OCI-LY1 (cell line): ENCODE measurements around the gene AGAP1.

Experiments
- H2AFZ ChIP-seq: fragments of 200-600 bp; sonication (generic), shearing (Covaris generic); 2 replicates; pipeline ENCODE4 v1.6.0; 2014; ENCODE audit warnings: antibody characterized with exemption, mild to moderate bottlenecking, low read length
- H3F3A ChIP-seq: fragments of 200-600 bp; sonication (generic), shearing (Covaris generic); 2 replicates; pipeline ENCODE4 v1.6.0; 2014; ENCODE audit warnings: mild to moderate bottlenecking, antibody characterized with exemption, low read length, moderate library complexity; ENCODE audit not compliant: insufficient read depth
- H3K27ac ChIP-seq: fragments of 200-600 bp; sonication (generic); 2 replicates; pipeline ENCODE4 v1.5.1; 2014; ENCODE audit warnings: low read length, mixed run types, mild to moderate bottlenecking, low read depth; ENCODE audit not compliant: poor library complexity, severe bottlenecking
- H3K27me3 ChIP-seq: fragments of 200-600 bp; sonication (generic); 2 replicates; pipeline ENCODE4 v1.6.0; 2014; ENCODE audit warnings: antibody characterized with exemption, mild to moderate bottlenecking, low read length, moderate library complexity; ENCODE audit not compliant: insufficient read depth
- H3K36me3 ChIP-seq: fragments of 200-600 bp; sonication (generic); 2 replicates; pipeline ENCODE4 v1.6.1; 2014; ENCODE audit warnings: mild to moderate bottlenecking, antibody characterized with exemption, low read length, moderate library complexity, mixed read lengths; ENCODE audit not compliant: insufficient read depth
- H3K4me1 ChIP-seq: fragments of 200-600 bp; sonication (generic); 2 replicates; pipeline ENCODE4 v1.5.1; 2014; ENCODE audit warnings: mild to moderate bottlenecking, low read length, moderate library complexity; ENCODE audit not compliant: insufficient read depth, severe bottlenecking
- H3K4me2 ChIP-seq: fragments of 200-600 bp; sonication (generic), shearing (Covaris generic); 2 replicates; pipeline ENCODE4 v1.6.1; 2014; ENCODE audit warnings: low read length
- H3K4me3 ChIP-seq: fragments of 200-600 bp; sonication (generic); 2 replicates; pipeline ENCODE4 v1.5.1; 2014; ENCODE audit warnings: low read length, low read depth, mild to moderate bottlenecking, mixed read lengths; ENCODE audit not compliant: poor library complexity, severe bottlenecking
- H3K79me2 ChIP-seq: fragments of 200-600 bp; shearing (Covaris generic); 2 replicates; pipeline ENCODE4 v1.6.1; 2016; ENCODE audit warnings: mixed run types, low read length, mixed read lengths; ENCODE audit not compliant: insufficient read depth
- H3K9ac ChIP-seq: fragments of 200-600 bp; sonication (generic), shearing (Covaris generic); 2 replicates; pipeline ENCODE4 v1.6.1; 2014; ENCODE audit warnings: mild to moderate bottlenecking, low read length, mixed read lengths
- H3K9me2 ChIP-seq: fragments of 200-600 bp; sonication (generic), shearing (Covaris generic); 2 replicates; pipeline ENCODE4 v1.6.1; 2014; ENCODE audit warnings: low read depth, mild to moderate bottlenecking, low read length, mixed read lengths
- H3K9me3 ChIP-seq: fragments of 200-600 bp; shearing (Covaris generic); 2 replicates; pipeline ENCODE4 v1.6.1; 2014; ENCODE audit warnings: low read length, mixed read lengths
- H4K20me1 ChIP-seq: fragments of 200-600 bp; sonication (generic), shearing (Covaris generic); 2 replicates; pipeline ENCODE4 v1.6.0; 2016; ENCODE audit warnings: mild to moderate bottlenecking, low read length; ENCODE audit not compliant: insufficient read depth
- EZH2 ChIP-seq: fragments of 200-600 bp; sonication (generic), shearing (Covaris generic); IDR thresholded peaks from 2 replicates; pipeline ENCODE4 v1.8.0; 2017; ENCODE audit warnings: borderline replicate concordance, mixed run types, mild to moderate bottlenecking, antibody characterized with exemption, low read length, moderate library complexity, mixed read lengths
- TF ChIP-seq, protein P1 (sequence below): fragments of 200-600 bp; sonication (generic), shearing (Covaris generic); IDR thresholded peaks from 2 replicates; pipeline ENCODE4 v1.5.1; 2017; ENCODE audit warnings: mild to moderate bottlenecking, antibody characterized with exemption, low read length, moderate library complexity, mixed read lengths

Gene AGAP1

DNA sequence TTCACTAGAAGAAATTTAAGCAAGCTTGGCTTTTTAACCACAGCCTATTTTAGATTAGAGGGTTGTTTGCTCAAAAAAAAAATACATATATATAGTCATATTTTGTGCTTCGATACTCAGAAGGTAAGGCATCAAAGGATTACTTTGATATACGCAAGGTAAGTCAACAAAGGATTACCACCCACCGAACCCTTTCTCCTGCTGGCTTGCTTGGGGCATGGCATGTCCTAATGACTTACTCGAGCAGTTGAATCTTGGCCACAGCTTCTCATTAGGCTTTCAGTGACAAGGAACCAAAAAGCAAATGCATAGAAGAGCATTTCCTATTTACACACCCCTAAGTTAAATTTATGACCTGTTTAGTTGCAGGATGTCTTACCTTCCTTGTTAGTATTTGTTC lies 295.7 kb downstream of the AGAP1 start:
- H3F3A ChIP-seq = no peaks in the 10 kb centered on the region
- no peaks in the 10 kb centered on the region for H3K36me3 ChIP-seq
- no peak overlapping the region for H3K9ac ChIP-seq
- TF ChIP-seq, protein P1, sequence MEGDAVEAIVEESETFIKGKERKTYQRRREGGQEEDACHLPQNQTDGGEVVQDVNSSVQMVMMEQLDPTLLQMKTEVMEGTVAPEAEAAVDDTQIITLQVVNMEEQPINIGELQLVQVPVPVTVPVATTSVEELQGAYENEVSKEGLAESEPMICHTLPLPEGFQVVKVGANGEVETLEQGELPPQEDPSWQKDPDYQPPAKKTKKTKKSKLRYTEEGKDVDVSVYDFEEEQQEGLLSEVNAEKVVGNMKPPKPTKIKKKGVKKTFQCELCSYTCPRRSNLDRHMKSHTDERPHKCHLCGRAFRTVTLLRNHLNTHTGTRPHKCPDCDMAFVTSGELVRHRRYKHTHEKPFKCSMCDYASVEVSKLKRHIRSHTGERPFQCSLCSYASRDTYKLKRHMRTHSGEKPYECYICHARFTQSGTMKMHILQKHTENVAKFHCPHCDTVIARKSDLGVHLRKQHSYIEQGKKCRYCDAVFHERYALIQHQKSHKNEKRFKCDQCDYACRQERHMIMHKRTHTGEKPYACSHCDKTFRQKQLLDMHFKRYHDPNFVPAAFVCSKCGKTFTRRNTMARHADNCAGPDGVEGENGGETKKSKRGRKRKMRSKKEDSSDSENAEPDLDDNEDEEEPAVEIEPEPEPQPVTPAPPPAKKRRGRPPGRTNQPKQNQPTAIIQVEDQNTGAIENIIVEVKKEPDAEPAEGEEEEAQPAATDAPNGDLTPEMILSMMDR = no peak
- TF ChIP-seq EZH2 = no peak
- H3K4me2 ChIP-seq = no peak overlapping the region
- no peaks in the 10 kb centered on the region for H3K79me2 ChIP-seq
- H3K4me1 ChIP-seq = no peaks in the 10 kb centered on the region
- H4K20me1 ChIP-seq = no peaks in the 10 kb centered on the region
- no peak overlapping the region for H2AFZ ChIP-seq
- no peak overlapping the region for H3K27ac ChIP-seq
- H3K4me3 ChIP-seq = no peak overlapping the region
- H3K27me3 ChIP-seq = no peaks in the 10 kb centered on the region; the same call in 1 of the 2 replicates
- H3K9me2 ChIP-seq = no peaks in the 10 kb centered on the region
- H3K9me3 ChIP-seq = no peaks in the 10 kb centered on the region

GRCh38 chr2:235793163-235793752 lies 299.4 kb downstream of the AGAP1 start:
- H3K9ac ChIP-seq = no peak overlapping the region

DNA sequence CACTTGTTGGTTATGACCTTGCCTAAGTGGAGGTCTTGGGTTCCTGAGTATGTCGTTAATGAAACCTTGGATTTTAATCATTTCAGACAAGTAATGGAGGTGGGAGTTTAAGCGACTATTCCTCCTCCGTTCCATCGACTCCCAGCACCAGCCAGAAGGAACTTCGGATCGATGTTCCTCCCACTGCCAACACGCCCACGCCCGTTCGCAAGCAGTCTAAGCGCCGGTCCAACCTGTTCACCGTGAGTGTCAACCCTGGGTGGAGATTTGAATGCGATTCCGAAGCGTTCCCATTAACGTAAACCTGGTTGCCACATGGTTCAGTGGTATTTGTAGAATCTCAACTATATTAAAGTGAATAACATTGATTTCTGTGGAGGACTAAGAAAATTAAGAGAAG lies 305.4 kb downstream of the AGAP1 start:
- no peaks in the 10 kb centered on the region for H4K20me1 ChIP-seq
- no peaks in the 10 kb centered on the region for H3F3A ChIP-seq
- H3K4me3 ChIP-seq = no peak overlapping the region
- no peak overlapping the region for H2AFZ ChIP-seq
- H3K36me3 ChIP-seq = no peaks in the 10 kb centered on the region
- no peak overlapping the region for H3K9ac ChIP-seq
- TF ChIP-seq, protein P1 = no peak
- no peak for TF ChIP-seq EZH2
- no peaks in the 10 kb centered on the region for H3K27me3 ChIP-seq
- no peaks in the 10 kb centered on the region for H3K9me3 ChIP-seq
- H3K79me2 ChIP-seq = no peaks in the 10 kb centered on the region
- H3K9me2 ChIP-seq = no peaks in the 10 kb centered on the region
- no peaks in the 10 kb centered on the region for H3K4me1 ChIP-seq
- H3K27ac ChIP-seq = no peak overlapping the region
- no peak overlapping the region for H3K4me2 ChIP-seq

More at GRCh38 chr2:235793163-235793752, 299.4 kb downstream of the AGAP1 start:
- Histone ChIP-seq H2AFZ (no peak overlapping the region), H3K4me1 (no peaks in the 10 kb centered on the region), H3K9me2 (no peaks in the 10 kb centered on the region), H3F3A (no peaks in the 10 kb centered on the region), H4K20me1 (no peaks in the 10 kb centered on the region), H3K4me2 (no peak overlapping the region), H3K27me3 (no peaks in the 10 kb centered on the region; the same call in 1 of the 2 replicates), H3K9me3 (no peaks in the 10 kb centered on the region), H3K36me3 (no peaks in the 10 kb centered on the region), H3K27ac (no peak overlapping the region), H3K79me2 (no peaks in the 10 kb centered on the region), H3K4me3 (no peak overlapping the region)
- TF ChIP-seq EZH2 = no peak
- TF ChIP-seq, protein P1 = peak; percentile 37
